ENCODE data around the gene PSD.

PSD gene

GRCh38 chr10:102418622-102419268 is at the start of gene PSD:
TSS of gene PSD (minus strand) at chr10:102418785. CDS start at chr10:102417038, 1,747 bp downstream.
- peak within 1 kb of the TSS; percentile 89 for H3K4me3 ChIP-seq (ENCODE audit: low read length)
- TF ChIP-seq, protein P1, sequence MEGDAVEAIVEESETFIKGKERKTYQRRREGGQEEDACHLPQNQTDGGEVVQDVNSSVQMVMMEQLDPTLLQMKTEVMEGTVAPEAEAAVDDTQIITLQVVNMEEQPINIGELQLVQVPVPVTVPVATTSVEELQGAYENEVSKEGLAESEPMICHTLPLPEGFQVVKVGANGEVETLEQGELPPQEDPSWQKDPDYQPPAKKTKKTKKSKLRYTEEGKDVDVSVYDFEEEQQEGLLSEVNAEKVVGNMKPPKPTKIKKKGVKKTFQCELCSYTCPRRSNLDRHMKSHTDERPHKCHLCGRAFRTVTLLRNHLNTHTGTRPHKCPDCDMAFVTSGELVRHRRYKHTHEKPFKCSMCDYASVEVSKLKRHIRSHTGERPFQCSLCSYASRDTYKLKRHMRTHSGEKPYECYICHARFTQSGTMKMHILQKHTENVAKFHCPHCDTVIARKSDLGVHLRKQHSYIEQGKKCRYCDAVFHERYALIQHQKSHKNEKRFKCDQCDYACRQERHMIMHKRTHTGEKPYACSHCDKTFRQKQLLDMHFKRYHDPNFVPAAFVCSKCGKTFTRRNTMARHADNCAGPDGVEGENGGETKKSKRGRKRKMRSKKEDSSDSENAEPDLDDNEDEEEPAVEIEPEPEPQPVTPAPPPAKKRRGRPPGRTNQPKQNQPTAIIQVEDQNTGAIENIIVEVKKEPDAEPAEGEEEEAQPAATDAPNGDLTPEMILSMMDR (conservative IDR thresholded peaks at IDR 0.05; ENCODE audit: low read length), result no peak
- no peak for DNase-seq (ENCODE audit: low read depth)

GRCh38 chr10:102467971-102468438 is 49.4 kb upstream of the PSD start:
- no peak overlapping the region for H3K4me3 ChIP-seq (ENCODE audit: low read length)
- TF ChIP-seq, protein P1 (conservative IDR thresholded peaks at IDR 0.05; ENCODE audit: low read length), result no peak
- DNase-seq (ENCODE audit: low read depth), result no peak

DNA sequence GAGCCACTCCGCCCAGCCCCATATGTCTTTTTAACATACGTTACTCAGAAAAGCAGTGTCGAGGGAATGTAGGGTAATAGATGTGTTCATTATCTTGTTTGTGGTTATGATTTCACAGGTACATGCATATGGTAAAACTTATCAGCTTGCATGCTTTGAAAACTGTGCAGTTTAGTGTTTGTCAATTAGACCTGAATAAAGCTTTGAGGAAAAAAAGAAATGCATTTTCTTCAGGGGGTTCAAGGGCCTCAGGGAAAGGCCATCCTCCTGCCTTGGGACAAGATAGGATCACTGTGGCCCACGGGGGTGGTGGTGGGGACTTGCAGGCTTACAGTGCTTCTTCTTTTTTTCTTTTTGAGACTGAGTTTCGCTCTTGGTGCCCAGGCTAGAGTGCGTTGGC is 48.7 kb upstream of the PSD start:
- H3K4me3 ChIP-seq (ENCODE audit: low read length), result no peak overlapping the region
- TF ChIP-seq, protein P1 (conservative IDR thresholded peaks at IDR 0.05; ENCODE audit: low read length), result no peak
- no peak for DNase-seq (ENCODE audit: low read depth)

- TF ChIP-seq, protein P1 (conservative IDR thresholded peaks at IDR 0.05; ENCODE audit: low read length), result no peak
Measured at GRCh38 chr10:102465466-102465865, 46.9 kb upstream of the PSD start.

GRCh38 chr10:102463983-102464382 is 45.4 kb upstream of the PSD start:
- TF ChIP-seq, protein P1 (conservative IDR thresholded peaks at IDR 0.05; ENCODE audit: low read length), result no peak
- no peak for DNase-seq (ENCODE audit: low read depth)
- H3K4me3 ChIP-seq (ENCODE audit: low read length), result no peak overlapping the region

More at GRCh38 chr10:102465466-102465865, 46.9 kb upstream of the PSD start:
- no peak for DNase-seq (ENCODE audit: low read depth)
- H3K4me3 ChIP-seq (ENCODE audit: low read length), result no peak overlapping the region

GRCh38 chr10:102462512-102463054 is 44.0 kb upstream of the PSD start:
- DNase-seq (ENCODE audit: low read depth), result no peak
- TF ChIP-seq, protein P1 (conservative IDR thresholded peaks at IDR 0.05; ENCODE audit: low read length), result no peak
- no peak overlapping the region for H3K4me3 ChIP-seq (ENCODE audit: low read length)
